NCI-H1092 treated with DMSO at 0.1 percent for 48 hours (cell line): Measurements from ENCODE around the gene VAPA.

ENCODE experiments used
- DNase-seq: peaks from one replicate; lab custom pipeline; 2025; lab: John Stamatoyannopoulos, UW

Gene VAPA

GRCh38 chr18:10003281-10003680 lies 89.5 kb downstream of the VAPA start:
- no peak for DNase-seq

- DNase-seq: no peak
These were observed 90.0 kb downstream of the VAPA start for GRCh38 chr18:10003866-10004265.

- peak; percentile 59 for DNase-seq
These were observed 92.6 kb downstream of the VAPA start for GRCh38 chr18:10006311-10006893.

GRCh38 chr18:10008006-10008647 lies 94.3 kb downstream of the VAPA start:
- no peak for DNase-seq
